DOHH2 (cell line): ENCODE measurements around the gene PDRG1.

Source experiments
- CTCF ChIP-seq: fragments of 200-600 bp; sonication (generic); IDR thresholded peaks from one replicate; pipeline ENCODE4 v1.5.1; 2014; ENCODE audit warnings: antibody characterized with exemption, mild to moderate bottlenecking, low read depth, low read length; ENCODE audit not compliant: poor library complexity, severe bottlenecking
- EZH2phosphoT487 ChIP-seq: fragments of 200-600 bp; sonication (generic); IDR thresholded peaks from 2 replicates; pipeline ENCODE4 v1.6.1; 2017; ENCODE audit warnings: borderline replicate concordance, mild to moderate bottlenecking, antibody characterized with exemption, low read length, moderate library complexity, mixed read lengths

- TF ChIP-seq CTCF (no peak), EZH2phosphoT487 (no peak)
Measured at GRCh38 chr20:31908016-31908415, 43.8 kb downstream of the PDRG1 start.
